ENCODE measurements around the gene UBE2E2. TPM values are rescaled to one million over a fixed set of nuclear protein-coding genes. Genes with fewer than 3 reads are reported as not detected.

UBE2E2 gene
- total RNA-seq, 1 experiment from 2014 or later = 38.6 TPM

- no peak overlapping the region for H2BK12ac ChIP-seq (ENCODE audit: insufficient read length, low read depth, low read length)
- H3K56ac ChIP-seq (ENCODE audit: insufficient read length, low read depth, low read length) = no peak overlapping the region
- H2BK20ac ChIP-seq (ENCODE audit: low read depth, low read length, poor library complexity, severe bottlenecking) = no peak overlapping the region
- no peak overlapping the region for H2BK15ac ChIP-seq (ENCODE audit: low read depth, low read length)
- no peak overlapping the region for H4K5ac ChIP-seq (ENCODE audit: insufficient read length, low read depth, low read length)
- H3K18ac ChIP-seq (ENCODE audit: insufficient read length, low read depth, low read length) = no peak overlapping the region
- H3K23ac ChIP-seq (ENCODE audit: insufficient read length, low read depth, low read length) = no peak overlapping the region
- no peak overlapping the region for H3T11ph ChIP-seq (ENCODE audit: low read length)
- H3K4me3 Mint-ChIP-seq = no peak overlapping the region
- no peak overlapping the region for H3K14ac ChIP-seq (ENCODE audit: insufficient read depth, low read length)
- no peak overlapping the region for H3K9ac ChIP-seq (ENCODE audit: extremely low read depth, insufficient read length, low read length)
- H3K79me1 ChIP-seq (ENCODE audit: insufficient read depth, low read depth, low read length, poor library complexity, severe bottlenecking) = peaks cover 2% of the 10 kb centered on the region
- no peaks in the 10 kb centered on the region for H3K23me2 ChIP-seq (ENCODE audit: insufficient read length, low read depth, low read length, poor library complexity, severe bottlenecking)
- no peaks in the 10 kb centered on the region for H3K27me3 ChIP-seq (ENCODE audit: insufficient read depth, low read length)
- no peaks in the 10 kb centered on the region; the same call in 1 of the 2 replicates for H3K4me1 ChIP-seq (ENCODE audit: insufficient read depth, low read length)
- no peak overlapping the region for H2AK5ac ChIP-seq (ENCODE audit: insufficient read length, low read length)
- no peaks in the 10 kb centered on the region for H3K9me3 ChIP-seq (ENCODE audit: control insufficient read depth, low read depth, low read length)
- peaks cover 18 to 30% (median 27%) of the 10 kb centered on the region in 3 experiments for H3K36me3 Mint-ChIP-seq (ENCODE audit: insufficient read depth in 1 of 3, low read depth in 3 of 3)
- no peak overlapping the region for H4K91ac ChIP-seq (ENCODE audit: insufficient read length, low read depth, low read length)
- no peaks in the 10 kb centered on the region for H3K27me3 Mint-ChIP-seq (ENCODE audit: low read depth)
- no peak for DNase-seq
- H2BK5ac ChIP-seq (ENCODE audit: insufficient read length, low read length) = no peak overlapping the region
- no peak overlapping the region for H3K27ac Mint-ChIP-seq
- WGBS (ENCODE audit: extremely low coverage, insufficient read length, low lambda C conversion rate) = no CpG with 5 or more reads among the region's 3 CpGs
- H3K4me2 ChIP-seq (ENCODE audit: insufficient read depth, insufficient read length, low read length) = no peak overlapping the region
- H2AFZ ChIP-seq (ENCODE audit: low read length) = no peak overlapping the region
- H4K8ac ChIP-seq (replicated peaks; ENCODE audit: insufficient read length, low read depth, low read length) = no peak overlapping the region
- H3K27ac ChIP-seq (ENCODE audit: insufficient read length, low read depth, low read length) = no peak overlapping the region
- TF ChIP-seq CTCF (conservative IDR thresholded peaks at IDR 0.05) = no peak
- no peak overlapping the region for H2BK120ac ChIP-seq (ENCODE audit: low read depth, low read length, poor library complexity, severe bottlenecking)
- no peaks in the 10 kb centered on the region for H3K79me2 ChIP-seq (ENCODE audit: insufficient read depth, low read length)
- peaks cover 4% of the 10 kb centered on the region in 2 experiments; a peak in 2 of 4 replicates for H3K4me1 Mint-ChIP-seq
- H3K4ac ChIP-seq (ENCODE audit: low read depth, low read length) = no peak overlapping the region
- peaks cover 24 to 27% of the 10 kb centered on the region in 2 experiments for H3K9me3 Mint-ChIP-seq
- H4K20me1 ChIP-seq (ENCODE audit: control insufficient read depth, insufficient read depth, insufficient read length) = no peaks in the 10 kb centered on the region
Observed at GRCh38 chr3:23270423-23270822, 67.3 kb downstream of the UBE2E2 start.

Data from H9 (cell line).